Measurements from ENCODE around the gene C2orf78.
"Not testable (repeated sequence)": the region's sequence is repeated elsewhere in the genome, so short reads cannot be mapped to it uniquely, and the experiment has no call there.

C2orf78 gene

GRCh38 chr2:73783883-73784282 is at the start of gene C2orf78:
Gene C2orf78 (plus strand): TSS chr2:73784183. CDS start chr2:73784310, 127 bp downstream.
- DNase-seq, result not testable (repeated sequence)

GRCh38 chr2:73736378-73736777 is 47.6 kb upstream of the C2orf78 start:
- no peak for DNase-seq

GRCh38 chr2:73736855-73737779 is 46.9 kb upstream of the C2orf78 start, which contains the start of gene TPRKB:
Gene TPRKB (minus strand): TSS chr2:73737345. CDS start chr2:73734569, 2,776 bp downstream.
- peak; percentile 99 for DNase-seq

GRCh38 chr2:73739101-73739500 is 44.9 kb upstream of the C2orf78 start:
- no peak for DNase-seq

- DNase-seq, result no peak
Observed at GRCh38 chr2:73740767-73741166, 43.2 kb upstream of the C2orf78 start.

GRCh38 chr2:73746015-73746876 is 37.7 kb upstream of the C2orf78 start:
- DNase-seq, result peak; percentile 41

GRCh38 chr2:73746877-73747208 is 37.1 kb upstream of the C2orf78 start:
- DNase-seq, result no peak

- peak; percentile 34 for DNase-seq
Observed at GRCh38 chr2:73749314-73749713, 34.7 kb upstream of the C2orf78 start.

GRCh38 chr2:73754332-73754731 is 29.7 kb upstream of the C2orf78 start:
- not testable (repeated sequence) for DNase-seq

- no peak for DNase-seq
Observed at GRCh38 chr2:73759285-73759764, 24.7 kb upstream of the C2orf78 start.

GRCh38 chr2:73759904-73760303 is 24.1 kb upstream of the C2orf78 start:
- no peak for DNase-seq

- no peak for DNase-seq
Observed at GRCh38 chr2:73762571-73762970, 21.4 kb upstream of the C2orf78 start.

- no peak for DNase-seq
Observed at GRCh38 chr2:73764945-73765344, 19.0 kb upstream of the C2orf78 start.

GRCh38 chr2:73766349-73766748 is 17.6 kb upstream of the C2orf78 start:
- no peak for DNase-seq

GRCh38 chr2:73766994-73767393 is 17.0 kb upstream of the C2orf78 start:
- DNase-seq, result no peak

- no peak for DNase-seq
Observed at GRCh38 chr2:73770725-73771124, 13.3 kb upstream of the C2orf78 start.

- no peak for DNase-seq
Observed at GRCh38 chr2:73772819-73773218, 11.2 kb upstream of the C2orf78 start.

GRCh38 chr2:73776381-73776780 is 7.6 kb upstream of the C2orf78 start:
- no peak for DNase-seq

- DNase-seq, result no peak
Observed at GRCh38 chr2:73776869-73777519, 7.0 kb upstream of the C2orf78 start.

GRCh38 chr2:73778867-73779466 is 5.0 kb upstream of the C2orf78 start:
- not testable (repeated sequence) for DNase-seq

GRCh38 chr2:73779467-73780236 is 4.3 kb upstream of the C2orf78 start, which contains the start of gene DUSP11:
Gene DUSP11 (minus strand): TSS chr2:73780103. CDS start chr2:73779974, 129 bp downstream.
- peak; percentile 98 for DNase-seq

GRCh38 chr2:73780237-73780582 is 3.8 kb upstream of the C2orf78 start:
- no peak for DNase-seq
